ENCODE results near the gene ZEB1. TPM values are rescaled to one million over a fixed set of nuclear protein-coding genes. Genes with fewer than 3 reads are reported as not detected.
"Not testable (repeated sequence)": the region's sequence is repeated elsewhere in the genome, so short reads cannot be mapped to it uniquely, and the experiment has no call there.

Gene ZEB1
- total RNA-seq, 6 experiments from 2014 or later = 46.2 to 59.5 (median 53.2) TPM

- Mint-ChIP-seq H3K27ac (no peak overlapping the region), H3K9me3 (peaks cover 4% of the 10 kb centered on the region; the same call in 1 of the 2 replicates), H3K36me3 (ENCODE audit: low read depth) (peaks cover 6% of the 10 kb centered on the region; the same call in 1 of the 2 replicates), H3K27me3 (ENCODE audit: insufficient read depth) (peaks cover 15% of the 10 kb centered on the region), H3K4me1 (ENCODE audit: low read depth) (peaks cover 8% of the 10 kb centered on the region), H3K4me3 (no peak overlapping the region)
- DNase-seq = no peak
- TF ChIP-seq, protein P1, sequence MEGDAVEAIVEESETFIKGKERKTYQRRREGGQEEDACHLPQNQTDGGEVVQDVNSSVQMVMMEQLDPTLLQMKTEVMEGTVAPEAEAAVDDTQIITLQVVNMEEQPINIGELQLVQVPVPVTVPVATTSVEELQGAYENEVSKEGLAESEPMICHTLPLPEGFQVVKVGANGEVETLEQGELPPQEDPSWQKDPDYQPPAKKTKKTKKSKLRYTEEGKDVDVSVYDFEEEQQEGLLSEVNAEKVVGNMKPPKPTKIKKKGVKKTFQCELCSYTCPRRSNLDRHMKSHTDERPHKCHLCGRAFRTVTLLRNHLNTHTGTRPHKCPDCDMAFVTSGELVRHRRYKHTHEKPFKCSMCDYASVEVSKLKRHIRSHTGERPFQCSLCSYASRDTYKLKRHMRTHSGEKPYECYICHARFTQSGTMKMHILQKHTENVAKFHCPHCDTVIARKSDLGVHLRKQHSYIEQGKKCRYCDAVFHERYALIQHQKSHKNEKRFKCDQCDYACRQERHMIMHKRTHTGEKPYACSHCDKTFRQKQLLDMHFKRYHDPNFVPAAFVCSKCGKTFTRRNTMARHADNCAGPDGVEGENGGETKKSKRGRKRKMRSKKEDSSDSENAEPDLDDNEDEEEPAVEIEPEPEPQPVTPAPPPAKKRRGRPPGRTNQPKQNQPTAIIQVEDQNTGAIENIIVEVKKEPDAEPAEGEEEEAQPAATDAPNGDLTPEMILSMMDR (IDR thresholded peaks at IDR 0.05) = no peak
These were observed 230.9 kb downstream of the ZEB1 start for GRCh38 chr10:31549896-31550295.

DNA sequence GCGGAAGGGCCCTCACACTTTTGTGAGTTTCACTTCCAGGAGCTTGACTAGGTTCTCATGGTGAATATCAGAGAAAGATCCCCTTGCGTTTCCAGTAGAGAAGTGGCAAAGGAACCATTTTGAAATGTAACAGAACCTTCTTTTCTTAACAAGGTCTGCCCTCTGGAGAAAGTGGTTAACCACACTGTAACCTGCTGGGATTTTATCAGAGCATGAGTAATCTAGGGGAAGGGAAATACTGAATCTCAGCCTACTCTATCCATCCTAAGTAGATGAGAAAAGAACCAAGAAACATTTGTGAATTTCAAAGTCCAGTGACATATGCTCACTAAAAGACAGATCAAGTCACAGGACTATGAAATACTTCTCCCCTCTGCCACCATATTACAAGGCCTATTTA is 235.5 kb downstream of the ZEB1 start:
- no peak overlapping the region for H3K27ac Mint-ChIP-seq
- TF ChIP-seq, protein P1 (IDR thresholded peaks at IDR 0.05) = no peak
- H3K36me3 Mint-ChIP-seq (ENCODE audit: low read depth) = peaks cover 20% of the 10 kb centered on the region
- peaks cover 8% of the 10 kb centered on the region for H3K4me1 Mint-ChIP-seq (ENCODE audit: low read depth)
- H3K27me3 Mint-ChIP-seq (ENCODE audit: insufficient read depth) = peaks cover 8% of the 10 kb centered on the region
- H3K4me3 Mint-ChIP-seq = no peak overlapping the region
- DNase-seq = peak; percentile 50
- peaks cover 32% of the 10 kb centered on the region for H3K9me3 Mint-ChIP-seq

DNA sequence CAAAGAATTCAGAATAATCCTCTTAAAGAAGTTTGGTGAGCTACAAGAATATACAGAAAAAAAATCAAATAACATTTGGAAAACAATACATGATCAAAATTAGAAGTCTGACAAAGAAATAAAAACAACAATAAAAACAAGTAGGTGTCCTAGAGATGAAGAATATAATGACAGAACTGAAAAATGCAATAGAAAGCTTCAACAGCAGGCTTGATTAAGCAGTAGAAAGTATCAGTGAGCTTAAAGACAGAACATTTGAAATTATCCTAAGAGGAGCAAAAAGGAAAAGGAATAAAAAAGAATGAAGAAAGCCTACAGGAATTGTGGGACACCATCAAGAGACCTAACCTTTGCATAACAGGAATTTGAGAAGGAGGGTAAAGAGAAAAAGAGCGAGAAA is 238.8 kb downstream of the ZEB1 start:
- Mint-ChIP-seq H3K27ac (no peak overlapping the region), H3K9me3 (peaks cover 37% of the 10 kb centered on the region), H3K27me3 (ENCODE audit: insufficient read depth) (peaks cover 11% of the 10 kb centered on the region), H3K4me1 (ENCODE audit: low read depth) (peaks cover 8% of the 10 kb centered on the region), H3K36me3 (ENCODE audit: low read depth) (peaks cover 21% of the 10 kb centered on the region), H3K4me3 (no peak overlapping the region)
- no peak for DNase-seq
- TF ChIP-seq, protein P1 (IDR thresholded peaks at IDR 0.05) = no peak

GRCh38 chr10:31568252-31568861 is 249.3 kb downstream of the ZEB1 start:
- not testable (repeated sequence) for H3K27ac Mint-ChIP-seq; H3K9me3 Mint-ChIP-seq; H3K27me3 Mint-ChIP-seq (ENCODE audit: insufficient read depth); H3K36me3 Mint-ChIP-seq (ENCODE audit: low read depth); DNase-seq; H3K4me3 Mint-ChIP-seq; H3K4me1 Mint-ChIP-seq (ENCODE audit: low read depth)

DNA sequence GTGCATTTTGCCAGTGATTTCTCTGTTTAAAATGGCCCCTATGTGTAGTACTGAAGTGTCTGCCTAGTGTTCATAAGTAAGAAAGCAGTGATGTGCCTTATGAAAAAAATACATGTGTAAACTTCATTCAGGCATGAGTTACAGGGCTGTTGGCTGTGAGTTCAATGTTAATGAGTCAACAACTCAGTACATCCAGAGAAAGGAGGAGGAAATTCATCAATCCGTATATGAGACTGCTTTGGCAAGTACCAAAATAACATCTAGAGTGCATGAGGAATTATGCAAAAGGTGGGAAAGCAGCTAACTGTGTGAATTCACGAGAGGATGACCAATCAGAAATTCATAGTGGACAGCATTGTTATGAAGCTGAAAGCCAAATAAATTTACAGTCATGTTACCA is 255.6 kb downstream of the ZEB1 start:
- H3K36me3 Mint-ChIP-seq (ENCODE audit: low read depth) = no peaks in the 10 kb centered on the region; the same call in 1 of the 2 replicates
- peaks cover 6% of the 10 kb centered on the region; the same call in 1 of the 2 replicates for H3K9me3 Mint-ChIP-seq
- no peak overlapping the region for H3K27ac Mint-ChIP-seq
- TF ChIP-seq, protein P1 (IDR thresholded peaks at IDR 0.05) = no peak
- DNase-seq = no peak
- peaks cover 12% of the 10 kb centered on the region for H3K27me3 Mint-ChIP-seq (ENCODE audit: insufficient read depth)
- no peak overlapping the region for H3K4me3 Mint-ChIP-seq
- no peaks in the 10 kb centered on the region for H3K4me1 Mint-ChIP-seq (ENCODE audit: low read depth)

DNA sequence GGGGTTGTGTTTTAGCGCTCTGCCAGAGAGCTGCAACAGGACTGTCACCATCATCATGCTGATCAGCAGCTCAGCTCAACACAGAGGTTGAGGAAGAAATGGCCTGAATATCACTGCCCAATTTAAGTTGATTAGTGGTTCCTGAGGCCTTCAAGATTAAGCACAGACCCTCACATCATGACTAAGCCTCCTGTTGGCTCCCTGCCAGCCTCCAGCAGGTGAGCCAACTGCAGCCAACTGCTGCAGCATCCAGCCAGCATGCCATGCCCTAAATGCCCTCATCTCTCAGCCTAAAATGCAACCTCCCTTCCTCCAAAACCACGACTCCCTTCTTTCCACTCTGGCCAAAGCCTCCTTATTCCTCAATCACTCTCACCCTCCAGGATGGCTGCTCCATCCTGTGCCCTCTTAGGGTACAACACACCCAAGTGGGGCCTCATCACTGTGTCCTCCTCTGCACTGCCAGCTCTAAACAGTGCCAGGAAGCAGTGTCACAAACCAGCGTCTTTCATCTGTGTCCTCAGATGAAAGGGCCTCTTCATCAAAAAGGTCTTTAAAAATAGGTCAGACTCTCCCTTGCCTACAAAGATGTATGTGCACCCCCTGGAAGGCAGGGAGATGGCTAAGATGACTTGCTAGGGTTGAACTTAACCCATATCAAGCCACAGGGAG is 259.3 kb downstream of the ZEB1 start:
- H3K27me3 Mint-ChIP-seq (ENCODE audit: insufficient read depth) = peaks cover 14% of the 10 kb centered on the region
- no peak overlapping the region for H3K27ac Mint-ChIP-seq
- H3K36me3 Mint-ChIP-seq (ENCODE audit: low read depth) = no peaks in the 10 kb centered on the region; the same call in 1 of the 2 replicates
- no peak for DNase-seq
- H3K9me3 Mint-ChIP-seq = peaks cover 6% of the 10 kb centered on the region; the same call in 1 of the 2 replicates
- TF ChIP-seq, protein P1 (IDR thresholded peaks at IDR 0.05) = no peak
- peaks cover 18% of the 10 kb centered on the region for H3K4me1 Mint-ChIP-seq (ENCODE audit: low read depth)
- no peak overlapping the region for H3K4me3 Mint-ChIP-seq
